CD4-positive, alpha-beta T cell treated with Interleukin-1 beta for 1 hour (primary cell): ENCODE results near the gene MRPS15.
"Not testable (repeated sequence)": the region's sequence is repeated elsewhere in the genome, so short reads cannot be mapped to it uniquely, and the experiment has no call there.

Experiments
- DNase-seq, 2 donors: peaks; one replicate each; pipeline ENCODE4 v3.0.0-alpha.2; 2020 to 2022

The MRPS15 gene

DNA sequence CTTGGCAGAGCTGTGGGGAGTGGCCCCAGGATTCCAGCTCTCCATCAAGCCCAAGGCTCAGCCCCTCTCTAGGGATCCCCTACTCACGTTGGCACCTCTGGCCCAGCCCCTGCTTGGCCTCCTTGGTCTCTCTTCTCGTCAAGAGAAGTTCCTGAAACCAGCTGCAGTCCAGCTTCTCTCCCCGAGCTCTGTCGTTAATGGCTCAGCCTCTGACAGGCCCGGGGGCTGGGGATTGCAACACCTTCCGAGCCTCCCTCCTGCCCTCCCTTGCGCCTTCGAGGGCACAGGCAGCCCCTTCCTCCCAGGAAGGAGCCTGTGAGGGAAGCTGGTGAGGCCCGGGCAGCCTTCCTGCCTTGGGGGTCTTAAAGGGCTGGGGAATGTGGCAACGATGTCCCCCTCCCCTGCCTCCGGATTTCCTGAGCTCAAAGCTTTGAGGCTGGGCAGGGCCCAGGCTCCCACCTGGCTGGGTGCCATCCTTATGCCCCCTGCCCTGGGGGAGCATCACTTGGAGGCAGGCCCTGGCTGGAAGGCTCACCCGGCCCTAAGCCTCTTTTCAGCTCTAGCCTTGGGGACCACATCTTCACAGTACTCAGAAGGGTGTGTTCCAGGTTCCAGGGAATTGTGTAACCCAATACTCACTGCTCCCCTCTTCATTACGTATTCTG, 18.7 kb upstream of the MRPS15 start, which contains the start of gene CSF3R:
CSF3R (minus strand) TSS at position 190 of the 665 bp plus-strand sequence. CDS start 3,417 bp downstream, outside the sequence.
- DNase-seq = peak in 1 of 2 donors; percentile 29

GRCh38 chr1:36481771-36482723, 17.9 kb upstream of the MRPS15 start:
- DNase-seq = no peak

- no peak for DNase-seq
These were observed 16.9 kb upstream of the MRPS15 start for GRCh38 chr1:36481091-36481490.

DNA sequence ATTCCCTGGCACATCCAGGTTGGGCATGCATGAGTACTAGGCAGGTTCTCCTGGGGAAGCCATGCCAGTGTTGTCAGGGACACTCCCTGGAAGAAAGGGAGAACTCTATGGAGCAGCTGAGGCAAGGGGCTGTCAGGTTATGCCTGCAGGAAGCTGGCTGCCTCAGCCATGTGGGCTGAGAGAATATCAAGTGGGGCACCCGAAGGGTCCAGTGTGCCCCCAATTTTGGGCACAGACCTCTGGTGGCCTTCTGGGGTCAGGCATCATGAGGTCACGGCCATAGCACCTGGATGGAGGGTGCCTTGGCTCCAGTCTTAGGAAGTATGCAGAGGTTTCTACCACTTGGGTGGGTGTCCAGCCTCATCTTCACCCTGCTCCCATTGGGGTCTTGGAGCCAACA, 16.0 kb upstream of the MRPS15 start:
- DNase-seq = no peak

GRCh38 chr1:36479505-36480051, 15.4 kb upstream of the MRPS15 start:
- DNase-seq = no peak

DNA sequence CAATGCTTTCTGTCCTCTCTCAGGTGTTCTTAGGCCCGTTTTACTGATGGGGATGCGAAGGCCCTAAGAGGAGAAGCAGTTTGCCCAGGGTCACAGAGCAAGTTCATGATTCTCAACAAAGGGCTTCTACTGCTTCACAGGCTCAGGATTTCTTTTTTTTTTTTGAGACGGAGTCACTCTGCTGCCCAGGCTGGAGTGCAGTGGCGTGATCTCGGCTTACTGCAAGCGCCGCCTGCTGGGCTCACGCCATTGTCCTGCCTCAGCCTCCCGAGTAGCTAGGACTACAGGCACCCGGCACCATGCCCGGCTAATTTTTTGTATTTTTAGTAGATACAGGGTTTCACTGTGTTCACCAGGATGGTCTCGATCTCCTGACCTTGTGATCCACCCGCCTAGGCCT, 13.4 kb upstream of the MRPS15 start:
- DNase-seq = not testable (repeated sequence)

GRCh38 chr1:36476945-36477344, 12.8 kb upstream of the MRPS15 start:
- DNase-seq = no peak

DNA sequence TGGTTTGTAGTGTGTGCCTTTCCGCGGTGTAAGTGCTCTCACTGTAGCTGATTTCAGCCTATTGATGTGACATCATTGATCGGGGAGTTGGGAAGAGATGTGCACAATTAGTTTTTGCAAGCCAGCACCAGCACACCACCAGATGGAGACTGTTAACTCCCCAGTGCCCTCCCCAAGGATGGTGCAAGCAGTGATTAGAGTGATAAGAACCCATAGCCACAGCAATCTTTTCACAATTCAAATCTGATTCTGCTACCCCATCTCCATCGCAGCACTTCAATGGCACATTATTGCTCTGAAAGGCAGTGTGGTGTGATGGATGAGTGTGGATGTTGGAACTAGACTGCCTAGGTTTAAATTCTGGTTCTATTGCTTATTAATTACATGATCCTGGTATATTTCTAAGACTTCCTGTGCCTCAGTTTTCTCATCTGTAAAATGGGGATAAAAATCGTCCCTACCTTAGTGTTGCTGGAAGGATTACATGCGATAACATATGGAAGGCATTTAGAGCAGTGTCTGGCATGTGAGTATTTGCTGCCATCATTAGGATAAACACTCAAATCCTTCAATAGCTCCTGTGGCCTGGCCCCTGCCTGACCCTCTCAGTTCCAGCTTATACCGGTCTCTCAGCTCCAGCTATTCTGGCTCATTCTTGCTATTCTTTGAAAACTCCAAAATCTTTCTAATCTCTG, 11.9 kb upstream of the MRPS15 start:
- DNase-seq = no peak

- no peak for DNase-seq
These were observed 11.2 kb upstream of the MRPS15 start for GRCh38 chr1:36475341-36475740.

DNA sequence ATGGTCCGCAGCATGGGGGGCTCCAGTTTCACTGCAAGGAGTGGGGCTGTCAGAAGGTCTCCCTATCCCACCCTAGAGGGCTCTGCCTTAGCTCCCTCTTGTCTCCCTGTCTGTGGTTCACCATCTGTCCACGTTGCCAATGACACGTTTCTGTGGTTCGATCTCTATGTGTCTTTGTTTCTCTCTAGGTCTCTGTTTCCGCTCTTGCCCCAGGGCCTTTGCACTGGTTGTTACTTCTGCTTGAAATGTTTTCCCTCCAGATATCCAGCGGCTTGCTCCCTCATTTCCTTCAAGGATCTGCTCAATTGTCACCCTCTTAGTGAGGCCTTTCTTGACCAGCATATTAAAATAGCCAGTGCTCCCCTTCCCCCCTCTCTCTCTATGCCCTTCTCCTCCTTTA, 8.5 kb upstream of the MRPS15 start:
- no peak for DNase-seq

DNA sequence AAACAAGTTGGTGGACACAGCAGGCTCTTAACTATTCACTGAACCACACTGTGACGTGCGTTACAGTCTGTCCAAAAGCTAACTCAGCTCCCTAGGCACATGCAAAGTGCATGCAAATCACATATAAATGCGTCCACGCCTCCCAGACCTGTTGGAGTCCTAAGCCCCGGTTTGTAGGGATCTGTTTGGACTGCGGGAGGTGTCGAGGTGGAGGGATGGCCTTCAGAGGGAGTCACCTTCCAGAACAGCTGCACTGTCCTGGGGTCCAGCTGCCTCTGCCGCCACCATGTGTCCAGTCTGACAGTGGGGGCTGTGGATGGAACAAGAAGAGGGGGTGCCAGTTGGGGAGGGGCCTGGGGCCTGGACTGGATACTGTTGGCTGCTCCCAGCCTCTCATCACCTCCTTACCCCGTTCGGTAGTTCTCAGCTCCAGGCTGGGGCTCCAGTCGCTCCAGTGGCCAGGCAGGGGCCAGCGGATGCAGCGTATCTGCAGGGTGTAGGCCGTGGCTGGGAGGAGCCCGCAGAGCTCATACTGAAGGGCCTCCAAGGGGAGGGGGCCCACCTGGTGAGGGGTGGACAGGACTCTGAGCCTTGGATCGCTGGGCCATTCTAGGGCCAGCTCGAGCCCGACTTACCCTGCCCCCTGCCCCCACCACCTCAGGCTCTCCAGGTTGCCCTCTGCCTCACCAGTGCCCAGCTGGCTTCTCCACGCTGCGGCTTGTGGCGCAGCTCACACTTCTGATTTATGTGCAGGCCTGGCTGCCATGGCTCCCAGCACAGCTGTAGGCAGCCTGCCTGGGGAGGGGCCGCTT, 7.9 kb upstream of the MRPS15 start:
- no peak for DNase-seq

GRCh38 chr1:36469163-36469562, 5.0 kb upstream of the MRPS15 start:
- no peak for DNase-seq

GRCh38 chr1:36467700-36468455, 3.7 kb upstream of the MRPS15 start:
- DNase-seq = no peak

DNA sequence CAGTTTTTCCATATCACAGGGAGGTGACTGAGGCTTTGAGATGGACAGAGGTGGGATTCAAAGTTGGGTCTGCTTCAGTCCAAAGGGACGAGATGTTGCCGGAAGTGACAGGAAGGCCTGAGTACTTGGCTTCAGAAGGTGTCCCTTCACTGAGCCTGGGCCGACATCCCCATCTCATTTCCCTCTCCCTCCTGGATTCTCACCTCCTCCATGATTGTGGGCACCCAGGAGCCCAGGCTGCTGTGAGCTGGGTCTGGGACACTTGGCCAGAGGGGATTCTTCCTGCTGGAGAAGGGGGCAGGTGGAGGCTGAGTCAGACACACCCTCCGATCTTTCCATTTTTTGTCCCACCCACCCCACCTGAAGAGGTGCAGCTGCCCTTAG, 2.8 kb upstream of the MRPS15 start:
- DNase-seq = no peak

DNA sequence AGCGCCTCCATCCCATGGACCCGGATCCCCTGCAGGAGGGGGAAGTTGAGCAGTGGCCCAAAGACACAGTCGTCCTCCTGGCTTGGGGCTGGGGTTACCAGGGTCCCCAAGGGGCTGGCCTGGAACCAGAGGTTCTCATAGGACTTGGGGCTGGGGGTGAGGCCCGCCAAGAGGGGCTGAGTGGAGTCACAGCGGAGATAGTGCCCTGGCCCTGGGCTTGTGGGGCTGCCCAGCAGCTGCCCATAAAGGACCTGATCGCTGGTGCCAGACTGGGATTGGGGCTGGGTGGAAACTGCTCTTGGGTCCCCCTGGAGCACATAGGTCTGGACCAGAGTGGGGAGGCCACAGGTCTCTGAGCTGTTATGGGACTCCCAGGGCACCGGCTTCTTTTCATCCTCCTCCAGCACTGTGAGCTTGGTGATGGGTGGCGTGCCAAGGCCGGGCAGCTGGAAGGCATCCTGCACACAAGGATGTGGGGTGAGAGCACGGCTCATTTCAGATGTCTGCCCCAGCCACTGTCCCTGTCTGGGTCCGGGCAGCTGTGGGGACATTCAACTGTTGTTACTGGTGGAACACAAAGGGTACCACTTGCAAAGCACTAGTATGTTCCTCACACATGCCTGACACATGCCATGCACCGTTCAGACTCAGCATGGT, 2.3 kb upstream of the MRPS15 start:
- no peak for DNase-seq

- DNase-seq = no peak
These were observed 1.7 kb upstream of the MRPS15 start for GRCh38 chr1:36465731-36466369.

GRCh38 chr1:36464605-36465393, 615 bp upstream of the MRPS15 start:
- no peak for DNase-seq

- no peak for DNase-seq
These were observed 751 bp downstream of the MRPS15 start for GRCh38 chr1:36463463-36463802.

GRCh38 chr1:36458910-36459309, 5.3 kb downstream of the MRPS15 start:
- peak in 1 of 2 donors; percentile 19 for DNase-seq

GRCh38 chr1:36457691-36458090, 6.5 kb downstream of the MRPS15 start:
- DNase-seq = peak in 1 of 2 donors; percentile 17
